GM04504 (cell line): ENCODE measurements around the gene ANTKMT.

Experiments used
- DNase-seq: peaks from one replicate; pipeline ENCODE4 v3.0.0-alpha.2; 2012; ENCODE audit warnings: low read depth

Gene ANTKMT

GRCh38 chr16:700684-701584 lies 20.0 kb upstream of the ANTKMT start:
- no peak for DNase-seq

GRCh38 chr16:702341-702740 lies 18.6 kb upstream of the ANTKMT start:
- no peak for DNase-seq

- no peak for DNase-seq
These were observed 17.5 kb upstream of the ANTKMT start for GRCh38 chr16:703406-703805.

- DNase-seq: no peak
These were observed 16.9 kb upstream of the ANTKMT start for GRCh38 chr16:704047-704446.

- DNase-seq: no peak
These were observed 16.2 kb upstream of the ANTKMT start for GRCh38 chr16:704552-705380.

GRCh38 chr16:705431-706188 lies 15.3 kb upstream of the ANTKMT start, which contains the start of gene FBXL16:
Gene FBXL16, minus strand, starts transcription at chr16:705801. Its CDS starts 8,396 bp downstream, at chr16:697405.
- no peak for DNase-seq

GRCh38 chr16:706189-707061 lies 14.5 kb upstream of the ANTKMT start:
- no peak for DNase-seq

GRCh38 chr16:707062-707538 lies 13.8 kb upstream of the ANTKMT start:
- no peak for DNase-seq

GRCh38 chr16:708019-708418 lies 12.9 kb upstream of the ANTKMT start:
- DNase-seq: no peak

- DNase-seq: no peak
These were observed 12.0 kb upstream of the ANTKMT start for GRCh38 chr16:708959-709358.

- DNase-seq: no peak
These were observed 11.1 kb upstream of the ANTKMT start for GRCh38 chr16:709566-710499.

- no peak for DNase-seq
These were observed 10.4 kb upstream of the ANTKMT start for GRCh38 chr16:710500-711075.

GRCh38 chr16:711084-711483 lies 9.9 kb upstream of the ANTKMT start:
- no peak for DNase-seq

- DNase-seq: no peak
These were observed 9.2 kb upstream of the ANTKMT start for GRCh38 chr16:711548-712320.

GRCh38 chr16:712740-713250 lies 8.2 kb upstream of the ANTKMT start:
- DNase-seq: peak; percentile 89

GRCh38 chr16:714079-714478 lies 6.9 kb upstream of the ANTKMT start:
- DNase-seq: no peak

GRCh38 chr16:714558-715476 lies 6.1 kb upstream of the ANTKMT start, which contains the start of gene METRN:
Gene METRN, plus strand, starts transcription at chr16:715118. Its CDS starts 172 bp downstream, at chr16:715290.
- DNase-seq: peak; percentile 78
